DOHH2 (cell line): ENCODE results near the gene CRBN.

Experiments used
- H3F3A ChIP-seq: fragments of 200-600 bp; sonication (generic), shearing (Covaris generic); 2 replicates; pipeline ENCODE4 v1.6.0; 2016; ENCODE audit warnings: antibody characterized with exemption, mild to moderate bottlenecking; ENCODE audit not compliant: control insufficient read depth, insufficient read depth
- H3K27ac ChIP-seq: fragments of 200-600 bp; sonication (generic); 2 replicates; pipeline ENCODE4 v1.5.1; 2014; ENCODE audit warnings: low read depth, mild to moderate bottlenecking, low read length, moderate library complexity
- H3K27me3 ChIP-seq: fragments of 200-600 bp; sonication (generic); 2 replicates; pipeline ENCODE4 v1.6.1; 2014; ENCODE audit warnings: mild to moderate bottlenecking, low read length, mixed read lengths; ENCODE audit not compliant: control insufficient read depth
- H3K36me3 ChIP-seq: fragments of 200-600 bp; sonication (generic); 2 replicates; pipeline ENCODE4 v1.6.1; 2014; ENCODE audit warnings: mild to moderate bottlenecking, low read length, moderate library complexity, mixed read lengths; ENCODE audit not compliant: control insufficient read depth
- H3K4me1 ChIP-seq: fragments of 200-600 bp; sonication (generic); 2 replicates; pipeline ENCODE4 v1.6.1; 2014; ENCODE audit warnings: mild to moderate bottlenecking, low read length, mixed read lengths; ENCODE audit not compliant: control insufficient read depth
- H3K4me2 ChIP-seq: fragments of 200-600 bp; sonication (generic); 2 replicates; pipeline ENCODE4 v1.6.0; 2014; ENCODE audit warnings: mild to moderate bottlenecking, low read length, moderate library complexity
- H3K4me3 ChIP-seq: fragments of 200-600 bp; sonication (generic); 2 replicates; pipeline ENCODE4 v1.5.1; 2014; ENCODE audit warnings: mild to moderate bottlenecking, low read length, mixed read lengths
- H3K79me2 ChIP-seq: fragments of 200-600 bp; sonication (generic); 2 replicates; pipeline ENCODE4 v1.6.1; 2014; ENCODE audit warnings: mild to moderate bottlenecking, low read length, mixed read lengths; ENCODE audit not compliant: control insufficient read depth
- H3K9me2 ChIP-seq: fragments of 200-600 bp; sonication (generic); replicated peaks from 2 replicates; pipeline ENCODE4 v1.6.1; 2014; ENCODE audit warnings: mild to moderate bottlenecking, low read length, mixed read lengths; ENCODE audit not compliant: control insufficient read depth
- H3K9me3 ChIP-seq: fragments of 200-600 bp; sonication (generic); 2 replicates; pipeline ENCODE4 v1.6.1; 2014; ENCODE audit warnings: antibody characterized with exemption, low read length, mixed read lengths; ENCODE audit not compliant: control insufficient read depth, insufficient read depth
- H4K20me1 ChIP-seq: fragments of 200-600 bp; sonication (generic); 2 replicates; pipeline ENCODE4 v1.6.0; 2014; ENCODE audit warnings: low read depth, mild to moderate bottlenecking, antibody characterized with exemption, low read length, moderate library complexity; ENCODE audit not compliant: control insufficient read depth, insufficient read depth
- EZH2phosphoT487 ChIP-seq: fragments of 200-600 bp; sonication (generic); IDR thresholded peaks from 2 replicates; pipeline ENCODE4 v1.6.1; 2017; ENCODE audit warnings: borderline replicate concordance, mild to moderate bottlenecking, antibody characterized with exemption, low read length, moderate library complexity, mixed read lengths
- TF ChIP-seq, protein P1 (sequence below): fragments of 200-600 bp; sonication (generic); IDR thresholded peaks from one replicate; pipeline ENCODE4 v1.5.1; 2014; ENCODE audit warnings: antibody characterized with exemption, mild to moderate bottlenecking, low read depth, low read length; ENCODE audit not compliant: poor library complexity, severe bottlenecking

CRBN gene

DNA sequence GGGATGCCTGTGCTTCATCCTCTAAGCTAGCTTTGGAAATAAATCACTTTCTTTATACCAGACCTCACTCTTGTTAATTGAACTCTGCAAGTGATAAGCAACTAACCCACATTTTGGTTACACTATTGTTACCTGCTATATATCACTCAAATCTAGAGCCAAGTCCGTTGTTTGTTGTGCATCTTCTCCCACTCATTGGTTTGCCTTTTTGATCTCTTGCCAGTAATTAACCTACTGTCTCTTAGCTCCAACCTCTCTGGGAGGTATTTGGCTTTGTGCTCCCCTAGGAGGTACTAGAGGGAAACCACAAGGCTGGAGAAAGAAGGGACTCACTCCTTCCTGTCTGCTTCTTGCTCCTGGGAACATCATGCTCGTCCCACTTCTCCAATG is 12.8 kb upstream of the CRBN start:
- Histone ChIP-seq H3K27me3 (peaks cover 16% of the 10 kb centered on the region), H3K79me2 (no peaks in the 10 kb centered on the region), H3K9me3 (no peaks in the 10 kb centered on the region), H3K4me1 (no peaks in the 10 kb centered on the region), H3K4me3 (no peak overlapping the region), H3F3A (no peaks in the 10 kb centered on the region), H3K9me2 (no peaks in the 10 kb centered on the region), H4K20me1 (no peaks in the 10 kb centered on the region), H3K4me2 (no peak overlapping the region), H3K36me3 (no peaks in the 10 kb centered on the region), H3K27ac (no peak overlapping the region)
- TF ChIP-seq, protein P1, sequence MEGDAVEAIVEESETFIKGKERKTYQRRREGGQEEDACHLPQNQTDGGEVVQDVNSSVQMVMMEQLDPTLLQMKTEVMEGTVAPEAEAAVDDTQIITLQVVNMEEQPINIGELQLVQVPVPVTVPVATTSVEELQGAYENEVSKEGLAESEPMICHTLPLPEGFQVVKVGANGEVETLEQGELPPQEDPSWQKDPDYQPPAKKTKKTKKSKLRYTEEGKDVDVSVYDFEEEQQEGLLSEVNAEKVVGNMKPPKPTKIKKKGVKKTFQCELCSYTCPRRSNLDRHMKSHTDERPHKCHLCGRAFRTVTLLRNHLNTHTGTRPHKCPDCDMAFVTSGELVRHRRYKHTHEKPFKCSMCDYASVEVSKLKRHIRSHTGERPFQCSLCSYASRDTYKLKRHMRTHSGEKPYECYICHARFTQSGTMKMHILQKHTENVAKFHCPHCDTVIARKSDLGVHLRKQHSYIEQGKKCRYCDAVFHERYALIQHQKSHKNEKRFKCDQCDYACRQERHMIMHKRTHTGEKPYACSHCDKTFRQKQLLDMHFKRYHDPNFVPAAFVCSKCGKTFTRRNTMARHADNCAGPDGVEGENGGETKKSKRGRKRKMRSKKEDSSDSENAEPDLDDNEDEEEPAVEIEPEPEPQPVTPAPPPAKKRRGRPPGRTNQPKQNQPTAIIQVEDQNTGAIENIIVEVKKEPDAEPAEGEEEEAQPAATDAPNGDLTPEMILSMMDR: no peak
- no peak for TF ChIP-seq EZH2phosphoT487

GRCh38 chr3:3191675-3192285 is 12.3 kb upstream of the CRBN start:
- Histone ChIP-seq H4K20me1 (no peaks in the 10 kb centered on the region), H3K27me3 (peaks cover 16% of the 10 kb centered on the region), H3F3A (no peaks in the 10 kb centered on the region), H3K4me1 (no peaks in the 10 kb centered on the region), H3K9me2 (no peaks in the 10 kb centered on the region), H3K27ac (no peak overlapping the region), H3K4me3 (no peak overlapping the region), H3K79me2 (no peaks in the 10 kb centered on the region), H3K36me3 (no peaks in the 10 kb centered on the region), H3K9me3 (no peaks in the 10 kb centered on the region), H3K4me2 (no peak overlapping the region)
- TF ChIP-seq, protein P1: no peak
- TF ChIP-seq EZH2phosphoT487: no peak

GRCh38 chr3:3189961-3190360 is 10.5 kb upstream of the CRBN start:
- Histone ChIP-seq H3F3A (no peaks in the 10 kb centered on the region), H3K9me2 (no peaks in the 10 kb centered on the region), H3K4me3 (no peak overlapping the region), H3K79me2 (no peaks in the 10 kb centered on the region), H3K27me3 (peaks cover 6% of the 10 kb centered on the region), H3K27ac (no peak overlapping the region), H3K4me2 (no peak overlapping the region), H3K9me3 (no peaks in the 10 kb centered on the region), H3K36me3 (no peaks in the 10 kb centered on the region), H3K4me1 (no peaks in the 10 kb centered on the region), H4K20me1 (no peaks in the 10 kb centered on the region)
- TF ChIP-seq, protein P1: no peak
- TF ChIP-seq EZH2phosphoT487: no peak
